ENCODE data around the gene RXRB. TPM values are rescaled to one million over a fixed set of nuclear protein-coding genes. Genes with fewer than 3 reads are reported as not detected.

The RXRB gene
- total RNA-seq: 10 to 100 TPM; 44.0 to 45.0 TPM

- H3K27me3 Mint-ChIP-seq: no peaks in the 10 kb centered on the region
- ChIA-PET CTCF (interaction anchor here (0.7 to 1.0 kb wide), 3 partner anchors 117 to 186 kb away, joined by 3 read pairs; no protein-coding TSS in a partner anchor), POLR2A (interaction anchor here (0.7 to 1.5 kb wide), 9 partner anchors 8 to 363 kb away, joined by 3 to 10 read pairs (median 3); partner anchors contain the start of genes RING1, RPS18, TAP2 and VPS52)
- peaks cover 71% of the 10 kb centered on the region for H3K4me1 Mint-ChIP-seq
- peak; percentile 100 for DNase-seq
- peak within 1 kb of the TSS; percentile 99 for H3K4me3 Mint-ChIP-seq
- H3K27ac Mint-ChIP-seq: peak within 1 kb of the TSS; percentile 95
- peaks cover 59% of the 10 kb centered on the region for H3K36me3 Mint-ChIP-seq (ENCODE audit: low read depth)
- no peaks in the 10 kb centered on the region for H3K9me3 Mint-ChIP-seq
Observed at GRCh38 chr6:33200219-33201146, at the start of gene RXRB, which contains the start of gene SLC39A7. TSS of gene RXRB (minus strand) at chr6:33200665. CDS start at chr6:33200476, 189 bp downstream. TSS of gene SLC39A7 (plus strand) at chr6:33200867. CDS start at chr6:33201246, 379 bp downstream.

GRCh38 chr6:33249732-33250630 lies 49.5 kb upstream of the RXRB start:
- H3K27ac Mint-ChIP-seq: peak overlapping the region; percentile 87
- H3K9me3 Mint-ChIP-seq: no peaks in the 10 kb centered on the region
- H3K27me3 Mint-ChIP-seq: no peaks in the 10 kb centered on the region
- no peak for DNase-seq
- peaks cover 30% of the 10 kb centered on the region for H3K36me3 Mint-ChIP-seq (ENCODE audit: low read depth)
- H3K4me3 Mint-ChIP-seq: peak overlapping the region; percentile 74
- CTCF ChIA-PET: interaction anchor here (0.8 to 3.7 kb wide), 24 partner anchors 10 to 396 kb away, joined by 3 to 62 read pairs (median 7); partner anchors contain the start of genes B3GALT4, HSD17B8, PSMB9 and RING1
- POLR2A ChIA-PET: interaction anchor here (0.5 to 5.2 kb wide), 20 partner anchors 10 to 405 kb away, joined by 3 to 71 read pairs (median 7); partner anchors contain the start of genes B3GALT4, HSD17B8, PFDN6 and RGL2
- peaks cover 46% of the 10 kb centered on the region for H3K4me1 Mint-ChIP-seq

GRCh38 chr6:33248932-33249731 lies 48.7 kb upstream of the RXRB start:
- peaks cover 30% of the 10 kb centered on the region for H3K36me3 Mint-ChIP-seq (ENCODE audit: low read depth)
- H3K27me3 Mint-ChIP-seq: no peaks in the 10 kb centered on the region
- ChIA-PET CTCF (interaction anchor here (0.7 to 3.7 kb wide), 53 partner anchors 11 to 396 kb away, joined by 3 to 62 read pairs (median 5); partner anchors contain the start of genes B3GALT4, HLA-DPA1, HLA-DPB1 and HSD17B8), POLR2A (interaction anchor here (0.5 to 5.2 kb wide), 29 partner anchors 9 to 404 kb away, joined by 3 to 71 read pairs (median 5); partner anchors contain the start of genes B3GALT4, HLA-DPA1, HSD17B8 and PFDN6)
- peak; percentile 98 for DNase-seq
- peak overlapping the region; percentile 74 for H3K4me3 Mint-ChIP-seq
- H3K9me3 Mint-ChIP-seq: no peaks in the 10 kb centered on the region
- peak overlapping the region; percentile 87 for H3K27ac Mint-ChIP-seq
- H3K4me1 Mint-ChIP-seq: peaks cover 46% of the 10 kb centered on the region

GRCh38 chr6:33248643-33248931 lies 48.1 kb upstream of the RXRB start:
- ChIA-PET POLR2A (interaction anchor here (0.5 to 5.2 kb wide), 25 partner anchors 11 to 389 kb away, joined by 3 to 71 read pairs (median 5); partner anchors contain the start of genes B3GALT4, HLA-DPA1, HSD17B8 and PFDN6), CTCF (interaction anchor here (0.7 to 3.7 kb wide), 51 partner anchors 11 to 395 kb away, joined by 3 to 62 read pairs (median 6); partner anchors contain the start of genes B3GALT4, HLA-DPA1, HLA-DPB1 and PSMB9)
- H3K27ac Mint-ChIP-seq: peak overlapping the region; percentile 87

GRCh38 chr6:33247977-33248642 lies 47.6 kb upstream of the RXRB start:
- peaks cover 6% of the 10 kb centered on the region for H3K27me3 Mint-ChIP-seq
- POLR2A ChIA-PET: interaction anchor here (0.6 to 5.2 kb wide), 25 partner anchors 10 to 276 kb away, joined by 3 to 71 read pairs (median 5); partner anchors contain the start of genes B3GALT4, HLA-DPA1, HSD17B8 and PFDN6
- no peaks in the 10 kb centered on the region for H3K9me3 Mint-ChIP-seq
- H3K27ac Mint-ChIP-seq: peak overlapping the region; percentile 87
- peak; percentile 93 for DNase-seq
- H3K4me3 Mint-ChIP-seq: peak overlapping the region; percentile 74
- CTCF ChIA-PET: interaction anchor here (0.6 to 3.7 kb wide), 54 partner anchors 10 to 353 kb away, joined by 3 to 62 read pairs (median 5); partner anchors contain the start of genes B3GALT4, HLA-DPA1, HLA-DPB1 and PFDN6
- H3K36me3 Mint-ChIP-seq (ENCODE audit: low read depth): peaks cover 30% of the 10 kb centered on the region
- H3K4me1 Mint-ChIP-seq: peaks cover 46% of the 10 kb centered on the region

More at GRCh38 chr6:33248643-33248931, 48.1 kb upstream of the RXRB start:
- peaks cover 46% of the 10 kb centered on the region for H3K4me1 Mint-ChIP-seq
- peaks cover 30% of the 10 kb centered on the region for H3K36me3 Mint-ChIP-seq (ENCODE audit: low read depth)
- peak overlapping the region; percentile 74 for H3K4me3 Mint-ChIP-seq
- no peaks in the 10 kb centered on the region for H3K9me3 Mint-ChIP-seq
- no peak for DNase-seq
- peaks cover 2% of the 10 kb centered on the region for H3K27me3 Mint-ChIP-seq

GRCh38 chr6:33243476-33243875 lies 43.0 kb upstream of the RXRB start:
- no peak for DNase-seq
- no peaks in the 10 kb centered on the region for H3K36me3 Mint-ChIP-seq (ENCODE audit: low read depth)
- H3K27ac Mint-ChIP-seq: no peak overlapping the region
- no peaks in the 10 kb centered on the region for H3K9me3 Mint-ChIP-seq
- no peak overlapping the region for H3K4me3 Mint-ChIP-seq
- POLR2A ChIA-PET: no interaction called here
- peaks cover 26% of the 10 kb centered on the region for H3K27me3 Mint-ChIP-seq
- peaks cover 14% of the 10 kb centered on the region for H3K4me1 Mint-ChIP-seq
- CTCF ChIA-PET: no interaction called here

GRCh38 chr6:33241968-33242367 lies 41.5 kb upstream of the RXRB start:
- Mint-ChIP-seq H3K27ac (no peak overlapping the region), H3K9me3 (no peaks in the 10 kb centered on the region), H3K4me1 (peaks cover 8% of the 10 kb centered on the region), H3K27me3 (peaks cover 28% of the 10 kb centered on the region), H3K4me3 (no peak overlapping the region), H3K36me3 (ENCODE audit: low read depth) (no peaks in the 10 kb centered on the region)
- CTCF ChIA-PET: interaction anchor here (0.6 kb wide), 1 partner anchor 14 kb away, joined by 4 read pairs; no protein-coding TSS in a partner anchor
- no peak for DNase-seq
- POLR2A ChIA-PET: no interaction called here

GRCh38 chr6:33237741-33238140 lies 37.3 kb upstream of the RXRB start:
- no peak overlapping the region for H3K27ac Mint-ChIP-seq
- peaks cover 45% of the 10 kb centered on the region for H3K27me3 Mint-ChIP-seq
- ChIA-PET POLR2A (interaction anchor here (0.7 kb wide), 1 partner anchor 11 kb away, joined by 3 read pairs; no protein-coding TSS in a partner anchor), CTCF (interaction anchor here (2.6 kb wide), 1 partner anchor 11 kb away, joined by 17 read pairs; no protein-coding TSS in a partner anchor)
- no peak for DNase-seq
- no peaks in the 10 kb centered on the region for H3K9me3 Mint-ChIP-seq
- no peaks in the 10 kb centered on the region for H3K36me3 Mint-ChIP-seq (ENCODE audit: low read depth)
- H3K4me1 Mint-ChIP-seq: peaks cover 8% of the 10 kb centered on the region
- no peak overlapping the region for H3K4me3 Mint-ChIP-seq

GRCh38 chr6:33236852-33237251 lies 36.4 kb upstream of the RXRB start:
- Mint-ChIP-seq H3K27me3 (peaks cover 41% of the 10 kb centered on the region), H3K27ac (no peak overlapping the region), H3K4me1 (peaks cover 2% of the 10 kb centered on the region), H3K4me3 (no peak overlapping the region), H3K36me3 (ENCODE audit: low read depth) (no peaks in the 10 kb centered on the region), H3K9me3 (no peaks in the 10 kb centered on the region)
- DNase-seq: no peak
- ChIA-PET CTCF (interaction anchor here (2.6 kb wide), 1 partner anchor 12 kb away, joined by 17 read pairs; no protein-coding TSS in a partner anchor), POLR2A (no interaction called here)

GRCh38 chr6:33236328-33236727 lies 35.9 kb upstream of the RXRB start:
- Mint-ChIP-seq H3K27me3 (peaks cover 43% of the 10 kb centered on the region), H3K36me3 (ENCODE audit: low read depth) (no peaks in the 10 kb centered on the region), H3K27ac (no peak overlapping the region), H3K4me3 (no peak overlapping the region), H3K4me1 (no peaks in the 10 kb centered on the region), H3K9me3 (no peaks in the 10 kb centered on the region)
- ChIA-PET POLR2A (no interaction called here), CTCF (interaction anchor here (0.5 kb wide), 1 partner anchor 410 kb away, joined by 3 read pairs; no protein-coding TSS in a partner anchor)
- no peak for DNase-seq

- ChIA-PET POLR2A (no interaction called here), CTCF (interaction anchor here (1.1 to 1.5 kb wide), 2 partner anchors 10 to 13 kb away, joined by 3 to 6 read pairs; no protein-coding TSS in a partner anchor)
- H3K27me3 Mint-ChIP-seq: peaks cover 43% of the 10 kb centered on the region
- no peaks in the 10 kb centered on the region for H3K36me3 Mint-ChIP-seq (ENCODE audit: low read depth)
- DNase-seq: no peak
- H3K4me3 Mint-ChIP-seq: no peak overlapping the region
- no peaks in the 10 kb centered on the region for H3K9me3 Mint-ChIP-seq
- H3K4me1 Mint-ChIP-seq: no peaks in the 10 kb centered on the region
- H3K27ac Mint-ChIP-seq: no peak overlapping the region
Observed at GRCh38 chr6:33235221-33235634, 34.8 kb upstream of the RXRB start.

All from activated CD4-positive, alpha-beta memory T cell treated with anti-CD3 and anti-CD28 coated beads, Interleukin-2, amount 10 ng/mL, durations not matched to agents 7 days and 5 days (primary cell).